GM19397 (cell line): ENCODE measurements around the gene FAM161B.
"Not testable (repeated sequence)": the region's sequence is repeated elsewhere in the genome, so short reads cannot be mapped to it uniquely, and the experiment has no call there.

Experiments used
- ATAC-seq: cut with Tn5 transposase; IDR thresholded peaks from one replicate; pipeline ENCODE4 v1.9.1; 2021; ENCODE audit warnings: mild to moderate bottlenecking, moderate library complexity; ENCODE audit not compliant: unreplicated experiment

Gene FAM161B

DNA sequence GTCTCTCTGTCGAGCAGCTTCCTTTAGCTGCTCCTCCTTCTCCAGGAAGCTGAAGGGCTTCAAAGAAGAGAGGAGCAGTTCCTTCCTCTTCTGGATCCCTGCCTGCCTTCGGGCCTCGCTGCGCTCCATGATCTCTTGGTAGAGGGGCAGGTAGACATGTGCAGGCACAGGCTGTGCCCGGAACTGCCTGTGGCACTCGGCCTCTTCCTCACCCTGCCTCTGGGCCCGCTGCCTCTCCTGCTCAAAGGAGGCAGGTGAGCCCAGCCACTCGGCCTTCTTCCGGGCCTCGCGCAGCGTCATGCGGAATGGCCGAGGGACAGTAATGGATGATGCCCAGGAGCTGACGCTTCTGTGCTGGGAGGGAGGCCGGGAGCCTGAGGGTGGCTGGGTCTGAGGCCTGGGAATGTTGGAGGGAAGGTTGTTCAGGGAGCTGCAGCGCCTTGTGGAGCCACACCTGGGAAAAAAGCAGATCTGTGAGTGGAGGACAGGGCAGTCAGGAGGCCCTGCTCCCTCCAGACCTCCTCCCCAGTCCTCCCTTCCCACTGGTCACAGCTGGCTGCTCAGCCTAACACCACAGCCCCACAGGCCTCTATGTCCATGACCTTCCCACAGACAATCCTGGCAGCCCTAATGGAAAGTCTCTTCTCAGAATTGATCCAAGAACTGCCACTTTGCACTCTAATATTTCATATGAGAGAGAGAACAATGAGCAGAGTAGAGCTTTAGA lies 5.3 kb downstream of the FAM161B start:
- ATAC-seq = no peak

DNA sequence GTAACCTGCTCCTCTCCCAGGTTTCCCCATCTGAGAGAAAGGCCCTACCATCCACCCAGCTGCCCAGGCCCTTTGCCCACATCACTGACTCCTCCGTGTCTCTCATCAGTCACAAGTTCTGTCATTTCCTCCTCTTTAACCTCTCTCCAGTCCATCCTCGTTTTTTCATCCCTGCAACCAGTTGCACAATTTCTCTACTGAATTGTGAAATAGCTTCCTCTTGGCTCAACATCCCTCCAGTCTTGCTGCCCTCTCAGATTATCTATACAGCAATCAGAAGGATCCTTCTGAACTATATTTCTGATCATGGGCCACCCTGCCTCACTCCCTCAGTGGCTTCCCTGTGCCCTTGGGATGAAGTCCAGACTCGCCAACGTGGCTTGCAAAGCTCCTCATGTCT lies 6.8 kb downstream of the FAM161B start:
- no peak for ATAC-seq

DNA sequence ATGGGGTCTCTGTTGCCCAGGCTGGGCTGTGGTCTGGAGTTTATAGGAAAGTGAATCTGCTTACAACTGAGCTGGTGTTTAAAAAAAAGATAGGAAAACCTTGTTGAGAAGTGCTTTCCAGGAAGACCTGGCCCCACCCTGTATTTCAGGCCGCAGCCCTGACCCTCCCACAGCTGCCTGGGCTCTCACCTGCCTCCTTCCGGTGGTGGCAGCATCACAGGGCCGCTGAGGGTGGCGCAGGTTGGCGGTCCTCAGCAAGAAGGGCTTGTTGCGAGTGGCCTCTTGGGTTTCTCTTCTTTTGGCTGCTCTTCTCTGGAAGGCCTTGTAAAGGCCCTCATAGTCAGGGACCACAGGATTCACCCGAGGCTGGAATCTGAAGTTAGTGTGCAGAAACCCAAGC lies 7.7 kb downstream of the FAM161B start:
- no peak for ATAC-seq

DNA sequence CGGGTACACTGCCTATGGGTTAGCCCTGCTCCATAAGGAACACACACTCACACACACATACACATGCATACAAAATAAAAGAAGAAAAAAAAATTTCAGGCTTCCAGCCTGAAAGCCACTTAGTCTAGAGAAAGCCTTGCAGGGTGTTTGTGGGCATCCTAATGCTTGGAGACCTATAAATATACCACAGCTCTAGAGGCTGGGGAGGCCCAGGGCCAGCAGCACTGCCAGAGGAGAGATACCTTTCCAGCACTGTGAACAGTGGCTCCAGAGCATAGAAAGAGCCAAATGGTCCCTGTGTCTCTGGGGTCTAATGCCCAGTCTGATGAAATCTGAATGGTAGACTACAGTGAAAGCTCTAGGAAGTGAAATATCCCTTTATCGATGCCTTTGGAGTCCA lies 12.9 kb downstream of the FAM161B start:
- no peak for ATAC-seq

DNA sequence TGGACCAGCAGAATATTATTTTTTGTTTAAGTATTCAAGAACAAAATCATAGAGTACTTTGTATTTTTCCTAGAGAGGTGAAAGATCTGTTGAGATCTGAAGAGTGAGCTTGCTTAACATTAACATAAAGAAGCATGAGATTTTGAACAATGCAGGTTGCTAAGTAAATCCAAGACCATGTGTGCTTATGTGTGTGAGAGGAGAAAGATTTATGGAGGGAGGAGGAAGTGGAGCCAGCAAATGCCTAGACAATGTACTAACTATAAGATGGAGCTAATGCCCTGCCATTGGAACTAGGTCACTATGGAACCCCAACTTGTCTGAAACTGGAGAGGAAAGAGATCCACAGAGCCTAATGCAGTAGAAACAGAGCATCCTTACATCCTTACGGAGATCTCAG lies 13.3 kb downstream of the FAM161B start:
- no peak for ATAC-seq

DNA sequence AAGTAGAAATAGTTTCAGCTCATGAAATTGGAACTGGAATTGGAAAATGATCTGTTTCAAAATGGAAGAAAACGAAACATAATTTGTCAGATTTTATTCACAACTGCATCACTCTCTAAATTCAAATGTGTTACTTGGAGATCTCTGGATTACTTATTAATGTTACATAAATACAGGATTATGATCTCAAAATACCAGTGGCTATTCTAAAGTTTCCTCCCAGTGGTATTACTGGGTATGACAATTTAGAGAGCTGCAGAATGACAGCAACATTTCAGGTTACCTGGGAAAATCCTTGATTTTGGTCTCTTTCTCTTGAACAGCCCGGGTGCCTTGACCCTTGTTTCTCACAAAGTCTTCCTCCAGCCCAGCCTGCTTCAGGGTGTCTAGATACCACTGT lies 14.2 kb downstream of the FAM161B start:
- ATAC-seq = no peak

DNA sequence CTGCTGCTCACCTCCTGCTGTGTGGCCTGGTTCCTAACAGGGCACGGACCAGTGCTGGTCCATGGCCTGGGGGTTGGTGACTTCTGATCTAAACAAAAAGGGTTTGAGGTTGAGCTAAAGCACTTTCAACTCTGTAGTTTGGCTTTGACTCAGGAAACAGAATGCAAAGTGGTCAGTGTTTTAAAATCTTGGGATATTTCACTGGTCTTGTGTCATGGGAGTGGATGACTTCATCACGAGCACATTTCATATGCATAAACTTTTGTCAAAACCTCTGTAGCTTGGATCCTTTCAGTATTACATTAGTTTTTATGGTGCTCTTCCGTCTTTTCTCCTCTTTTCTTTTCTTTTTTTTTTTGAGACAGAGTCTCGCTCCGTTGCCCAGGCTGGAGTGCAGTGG lies 25.6 kb downstream of the FAM161B start:
- ATAC-seq = no peak

DNA sequence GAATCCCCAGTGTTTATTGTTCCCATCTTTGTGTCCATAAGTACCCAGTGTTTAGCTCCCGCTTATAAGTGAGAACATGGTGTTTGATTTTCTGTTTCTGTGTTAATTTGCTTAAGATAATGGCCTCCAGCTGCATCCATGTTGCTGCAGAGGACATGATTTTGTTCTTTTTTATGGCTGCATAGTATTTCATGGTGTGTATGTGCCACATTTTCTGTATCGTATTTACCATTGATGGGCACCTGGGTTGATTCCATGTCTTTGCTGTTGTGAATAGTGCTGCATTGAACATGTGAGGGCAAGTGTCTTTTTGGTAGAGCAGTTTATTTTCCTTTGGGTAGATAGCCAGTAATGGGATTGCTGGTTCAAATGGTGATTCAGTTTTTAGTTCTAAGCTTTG lies 30.4 kb downstream of the FAM161B start:
- ATAC-seq = not testable (repeated sequence)

DNA sequence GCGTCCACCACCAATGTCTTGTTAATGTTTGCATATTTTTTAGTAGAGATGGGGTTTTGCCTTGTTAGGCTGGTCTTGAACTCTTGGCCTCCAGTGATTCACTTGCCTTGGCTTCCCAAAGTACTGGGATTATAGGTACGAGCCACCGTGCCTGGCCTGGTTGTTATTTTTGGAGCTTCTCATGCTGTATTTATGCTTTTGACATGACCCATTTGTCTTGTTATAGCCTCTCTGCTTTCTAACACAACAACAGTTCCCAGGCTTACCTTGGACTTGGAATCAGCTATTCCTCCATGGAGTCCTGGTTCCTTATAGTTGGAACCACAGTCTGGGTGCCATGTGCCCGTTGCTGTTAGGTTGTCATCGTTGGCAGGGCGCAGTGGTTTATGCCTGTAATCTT lies 33.6 kb downstream of the FAM161B start:
- no peak for ATAC-seq

DNA sequence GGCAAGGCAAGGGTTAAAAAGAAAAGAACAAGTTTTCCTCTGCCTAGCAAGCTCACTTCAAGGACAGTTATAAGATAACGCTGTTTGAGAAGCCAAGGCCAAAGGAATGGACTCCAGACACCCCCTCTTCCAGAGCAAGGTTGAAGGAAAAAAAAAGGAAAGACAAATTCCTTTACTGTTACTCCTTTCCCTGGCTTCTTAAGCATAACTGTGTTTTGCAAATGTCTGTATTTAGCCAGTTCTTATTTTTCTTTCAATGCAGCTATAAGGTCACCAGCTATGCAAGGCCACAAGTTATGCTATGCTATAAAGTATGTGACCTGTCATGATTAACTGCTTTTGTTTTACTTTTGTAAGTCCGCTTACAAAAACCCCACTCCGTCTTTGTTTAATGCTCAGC lies 36.6 kb downstream of the FAM161B start:
- no peak for ATAC-seq

DNA sequence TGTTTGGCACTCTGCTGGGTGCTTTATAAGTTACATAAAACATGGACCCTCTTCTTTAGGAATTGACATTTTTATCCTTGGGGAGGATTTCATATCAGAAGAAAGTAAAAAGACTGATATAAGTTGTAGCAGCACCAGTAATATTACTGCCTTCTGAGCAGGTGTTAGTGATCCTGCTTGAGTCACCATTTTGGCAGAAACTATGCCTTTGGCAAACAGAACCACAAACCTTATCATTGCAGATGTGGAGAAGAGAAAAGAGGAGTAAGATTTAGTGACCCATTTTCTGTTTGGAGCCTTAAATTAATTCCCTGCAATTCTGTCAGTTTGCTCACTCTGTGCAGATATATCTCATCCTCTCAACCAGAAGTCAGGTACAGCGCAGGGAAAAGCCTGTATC lies 40.2 kb downstream of the FAM161B start:
- ATAC-seq = no peak

DNA sequence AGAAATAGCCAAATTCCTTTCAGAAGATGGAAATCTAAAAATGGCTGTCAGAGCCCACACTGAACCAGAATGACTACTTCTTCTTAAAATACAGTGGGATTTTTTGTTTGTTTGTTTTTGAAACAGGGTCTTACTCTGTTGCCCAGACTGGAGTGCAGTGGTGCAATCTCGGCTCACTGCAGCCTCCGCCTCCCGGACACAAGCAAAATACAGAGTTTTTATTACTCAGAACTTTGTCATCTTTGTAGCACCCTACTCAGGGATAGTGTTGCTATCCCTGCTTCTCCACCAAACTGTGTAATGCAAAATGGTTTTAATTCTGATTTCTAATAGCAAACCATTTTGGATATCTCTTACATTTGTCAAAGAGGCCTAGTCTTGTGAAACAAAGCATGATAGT lies 46.9 kb downstream of the FAM161B start:
- ATAC-seq = no peak

DNA sequence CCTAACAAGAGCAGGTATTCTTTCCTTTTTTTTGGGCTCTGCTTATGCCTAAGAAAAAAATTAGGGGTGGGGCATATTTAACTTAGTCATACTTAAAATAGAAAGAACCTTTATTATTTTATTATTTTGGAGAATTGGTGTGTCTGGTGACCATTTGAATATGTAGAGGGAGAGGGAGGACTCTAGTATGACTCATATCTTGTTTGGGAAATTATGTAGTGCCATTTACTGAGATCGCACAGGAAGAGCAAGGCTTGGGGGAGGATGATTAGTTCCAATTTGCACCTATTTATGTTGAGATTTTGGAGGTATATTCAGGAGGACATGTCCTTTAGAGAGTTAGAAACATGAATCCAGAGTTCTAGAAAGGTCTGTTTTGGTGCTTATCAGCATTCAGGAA lies 53.4 kb downstream of the FAM161B start:
- ATAC-seq = no peak

DNA sequence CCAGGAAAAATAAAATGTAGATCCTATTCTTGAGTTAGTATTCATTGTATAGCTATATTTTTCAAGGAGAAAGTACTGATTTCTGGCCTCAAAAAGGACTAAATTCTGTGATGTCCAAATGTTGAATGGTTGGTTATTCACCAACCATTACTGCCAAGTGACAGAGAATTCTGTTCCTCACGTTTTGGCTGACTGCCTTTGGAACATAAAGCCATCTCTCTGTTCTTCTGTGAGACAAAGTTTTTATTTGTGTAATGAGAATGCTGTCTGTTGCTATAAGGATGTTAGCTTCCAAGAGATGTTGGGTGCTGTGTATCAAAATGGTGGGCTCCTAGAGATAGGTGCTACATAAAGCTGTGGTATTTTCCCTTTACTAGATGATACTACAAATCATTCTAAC lies 54.0 kb downstream of the FAM161B start:
- no peak for ATAC-seq

DNA sequence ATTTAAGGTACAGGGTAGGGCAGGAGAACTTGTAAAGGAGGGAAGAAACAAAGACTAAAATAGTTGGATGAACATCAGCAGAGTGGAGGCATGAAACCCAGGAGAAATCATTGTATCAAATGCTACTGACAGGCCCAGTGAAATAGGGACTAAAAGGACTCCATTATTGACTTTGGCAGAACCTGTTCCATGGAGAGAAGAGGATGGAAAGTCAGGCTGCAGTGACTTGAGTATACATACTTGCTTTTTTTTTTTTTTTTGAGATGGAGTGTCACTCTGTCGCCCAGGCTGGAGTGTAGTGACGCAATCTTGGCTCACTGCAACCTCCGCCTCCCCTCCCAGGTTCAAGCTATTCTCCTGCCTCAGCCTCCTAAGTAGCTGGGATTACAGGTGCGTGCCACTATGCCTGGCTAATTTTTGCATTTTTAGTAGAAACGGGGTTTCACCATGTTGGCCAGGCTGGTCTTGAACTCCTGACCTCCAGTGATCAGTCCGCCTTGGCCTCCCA lies 55.7 kb downstream of the FAM161B start:
- not testable (repeated sequence) for ATAC-seq

DNA sequence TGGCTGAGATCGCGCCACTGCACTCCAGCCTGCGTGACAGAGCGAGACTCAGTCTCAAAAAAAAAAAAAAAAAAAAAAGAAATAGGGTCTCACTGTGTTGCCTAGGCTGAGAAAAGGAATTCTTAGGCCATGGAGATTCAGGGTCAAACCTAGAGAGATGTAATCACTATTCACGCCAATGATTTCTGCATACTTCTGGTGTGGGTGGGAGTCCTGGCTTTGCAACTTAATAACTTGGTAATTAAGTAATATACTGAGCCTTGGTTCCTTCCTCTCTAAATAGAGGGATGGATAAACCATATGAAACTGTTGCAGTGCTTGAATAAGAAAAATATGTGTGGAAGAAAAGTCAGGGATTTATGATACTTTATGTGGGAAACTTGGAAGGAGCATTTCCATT lies 60.5 kb downstream of the FAM161B start:
- ATAC-seq = no peak

DNA sequence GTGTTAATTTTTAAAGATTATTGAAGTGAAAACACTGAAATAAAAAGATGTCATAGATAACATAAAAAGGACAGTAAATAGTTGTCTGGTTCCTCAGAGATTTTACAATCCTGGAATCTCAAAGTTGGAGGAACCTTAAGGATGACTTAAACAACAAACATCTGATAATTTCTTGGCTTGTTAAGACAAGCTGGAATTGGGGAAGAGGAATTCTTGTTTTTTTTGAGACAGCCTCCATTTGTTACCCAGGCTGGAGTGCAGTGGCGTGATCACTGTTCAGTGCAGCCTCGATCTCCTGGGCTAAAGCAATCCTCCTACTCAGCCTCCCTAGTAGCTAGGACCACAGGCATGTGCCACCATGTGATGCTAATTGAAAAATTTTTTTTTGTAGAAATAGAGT lies 60.9 kb downstream of the FAM161B start:
- ATAC-seq = no peak

DNA sequence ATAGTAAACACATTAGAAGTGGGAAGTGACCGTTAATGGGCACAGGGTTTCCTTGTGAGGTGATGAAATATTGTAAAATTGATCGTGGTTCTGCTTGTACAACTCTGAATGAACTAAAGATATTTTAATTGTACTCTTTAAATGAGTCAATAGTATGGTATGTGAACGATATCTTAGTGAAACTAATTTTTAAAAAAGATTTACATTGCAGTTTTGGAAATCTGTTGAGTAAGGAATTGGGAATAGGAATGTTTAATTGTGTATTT lies 61.5 kb downstream of the FAM161B start:
- ATAC-seq = no peak

DNA sequence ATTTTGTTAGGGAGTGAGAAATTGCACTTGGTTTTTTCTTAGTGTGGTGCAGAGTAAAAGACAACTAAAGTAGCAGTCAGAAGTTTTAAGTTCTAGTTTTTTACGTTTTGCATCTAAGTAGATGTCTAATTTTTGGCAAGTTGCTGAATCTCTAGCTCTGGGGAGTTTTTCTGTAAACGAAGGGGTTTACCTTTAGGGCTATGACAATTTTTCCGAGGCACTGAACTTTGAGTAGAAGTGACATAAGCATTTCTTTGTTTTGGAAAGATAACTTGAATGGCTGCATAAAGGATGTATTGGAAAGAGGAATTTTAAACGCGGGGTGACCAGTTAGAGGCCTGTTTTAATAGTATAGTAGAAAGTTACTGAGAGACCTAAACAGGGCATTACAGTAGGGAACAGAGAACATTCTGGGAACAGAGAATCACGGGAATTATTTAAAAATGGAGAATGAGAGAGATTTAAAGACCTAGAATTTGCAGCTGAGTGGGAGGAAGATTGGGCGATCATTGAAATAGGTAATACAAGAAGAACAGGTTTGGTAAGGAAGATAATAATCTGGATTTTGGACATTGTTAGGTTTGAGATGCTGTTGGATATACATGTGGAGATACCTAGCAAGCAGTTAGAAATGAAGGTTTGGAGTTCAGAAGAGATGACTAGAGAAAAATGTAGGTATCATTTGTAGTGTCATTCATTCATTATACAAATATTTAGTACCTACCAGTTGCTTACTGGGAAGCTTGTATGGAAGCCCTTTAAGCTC lies 62.0 kb downstream of the FAM161B start:
- no peak for ATAC-seq

DNA sequence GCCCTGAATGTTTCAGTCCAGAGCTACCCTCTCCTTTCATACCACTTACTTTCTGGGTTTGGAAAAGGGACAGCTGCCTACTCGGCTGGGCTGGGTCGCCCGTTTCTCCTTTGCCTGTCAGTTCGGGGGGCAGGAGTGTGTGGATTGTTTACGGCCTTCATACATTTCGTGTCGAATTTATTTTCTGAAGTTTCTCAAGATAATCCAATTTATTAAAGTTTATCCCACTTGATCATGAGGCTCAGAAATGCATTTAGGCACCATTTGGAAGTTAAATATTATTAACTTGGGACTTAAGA lies 62.6 kb downstream of the FAM161B start:
- ATAC-seq = no peak

DNA sequence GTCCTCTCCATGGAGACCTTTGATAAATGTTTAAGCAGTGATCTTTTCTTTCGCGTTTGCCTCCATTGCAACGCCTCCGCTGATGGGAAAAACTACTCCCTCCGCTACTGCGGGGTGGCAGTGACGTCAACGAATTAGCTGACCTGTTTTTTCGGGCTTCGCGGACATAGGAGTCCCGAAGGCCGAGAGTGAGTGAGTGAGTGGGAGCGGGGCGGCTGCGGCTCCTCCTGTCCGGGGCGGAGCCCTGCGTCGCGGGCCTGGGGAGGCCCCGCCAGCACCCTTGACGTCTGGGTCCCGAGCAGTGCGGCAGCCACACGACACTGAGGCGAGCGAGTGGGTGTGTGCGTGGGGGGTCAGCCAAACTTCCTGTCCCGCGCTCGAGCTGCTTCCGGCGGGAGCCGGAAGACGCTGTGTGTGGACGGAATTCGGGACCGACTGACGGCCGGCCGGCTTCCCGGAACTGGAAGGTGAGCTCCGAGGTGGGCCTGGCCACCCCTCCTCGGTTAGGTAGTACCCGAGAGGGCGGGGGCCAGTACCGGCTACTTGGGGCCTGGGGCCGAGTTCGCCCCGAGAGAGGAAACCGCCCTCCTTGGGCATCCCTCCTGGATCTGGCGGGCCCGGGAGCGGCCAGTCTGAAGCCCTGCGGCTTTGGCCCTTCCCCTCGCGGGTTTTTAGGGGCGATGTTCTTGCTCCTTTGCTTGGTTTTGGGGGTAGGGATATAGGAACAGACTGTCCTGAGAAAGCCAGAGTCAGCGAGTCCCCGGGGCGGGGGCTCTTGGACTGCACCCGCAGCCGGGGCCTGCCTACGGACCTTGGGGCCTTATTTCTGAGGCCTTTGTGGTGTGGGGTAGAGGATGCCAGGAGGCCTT lies 63.2 kb downstream of the FAM161B start, which contains the start of gene ZNF410:
ZNF410 (plus strand) TSS at position 411 of the 869 bp plus-strand sequence. CDS start 5,317 bp downstream, outside the sequence.
- ATAC-seq = peak; percentile 98
